ENCODE data around the gene FKBP10. TPM values are rescaled to one million over a fixed set of nuclear protein-coding genes. Genes with fewer than 3 reads are reported as not detected.

Gene FKBP10
- total and polyA plus RNA-seq, 10 of the 15 experiments (the other 5 are each of a cell fraction or from before 2014, with no cell fraction given) = 0.02 to 4.7 (median 1.8) TPM

GRCh38 chr17:41773731-41774193, 39.0 kb upstream of the FKBP10 start (continued):
- TF ChIP-seq CTCF (IDR thresholded peaks at IDR 0.05 in 2 of 3, conservative IDR thresholded peaks at IDR 0.05 in 1 of 3; ENCODE audit: control insufficient read depth in 2 of 3, extremely low read depth in 1 of 3, insufficient read depth in 1 of 3, low read depth in 3 of 3, low read length in 3 of 3) (no peak), USF1 (IDR thresholded peaks at IDR 0.05; ENCODE audit: borderline replicate concordance, extremely low read length, insufficient read depth, low read depth, low read length) (no peak)

DNA sequence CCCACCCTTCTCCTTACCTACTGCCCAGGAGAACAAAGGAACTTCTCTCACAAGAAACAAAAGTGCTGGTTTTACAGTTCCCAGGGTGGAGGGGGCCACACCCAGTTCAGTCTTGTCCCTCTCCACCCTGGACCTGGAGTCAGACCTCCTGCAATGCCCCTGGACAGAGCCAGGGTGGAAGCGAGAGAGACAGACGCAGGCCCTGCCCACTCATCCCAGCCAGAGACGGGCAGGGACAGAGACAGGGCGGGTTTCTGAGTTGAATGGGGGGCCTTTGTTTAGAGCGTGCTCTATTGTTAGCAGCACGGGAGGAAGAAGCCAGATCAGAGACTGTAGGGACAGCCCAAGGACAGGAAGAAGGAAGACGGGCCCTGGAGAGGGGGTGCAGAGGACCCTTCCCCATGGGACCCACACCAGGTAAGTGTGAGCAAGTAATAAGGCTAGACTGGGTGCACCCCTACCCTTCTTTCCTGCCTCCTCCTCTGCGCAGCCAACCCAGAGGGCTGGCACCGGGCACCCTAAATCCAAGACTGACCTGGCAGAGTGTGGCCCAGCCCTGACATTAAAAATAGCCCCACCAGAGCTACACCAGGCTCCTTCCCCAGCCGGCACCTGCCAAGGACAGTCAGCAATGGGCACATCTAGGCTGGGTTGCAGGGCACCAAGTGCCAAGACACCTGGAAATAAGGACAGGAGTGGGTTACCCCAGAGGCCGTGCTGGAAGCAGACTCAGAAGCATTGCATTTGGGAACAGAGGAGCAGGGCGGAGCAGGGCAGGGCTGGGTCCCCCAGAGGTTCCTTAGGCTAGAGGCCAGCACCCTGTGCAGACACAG, 37.2 kb upstream of the FKBP10 start:
- H3K27ac ChIP-seq (ENCODE audit: control insufficient read depth, insufficient read depth) = no peak overlapping the region
- WGBS (ENCODE audit: insufficient coverage, insufficient replicate concordance, low lambda C conversion rate, missing lambda C conversion rate) = 48% methylated on average over 12 of the region's 12 CpGs
- in situ Hi-C loops (cut with MboI) = no loop called here
- no peak for DNase-seq (ENCODE audit: low read depth, low spot score)
- H3K36me3 ChIP-seq (ENCODE audit: control insufficient read depth in 2 of 2, insufficient read depth in 2 of 2, low read length in 1 of 2) = no peaks in the 10 kb centered on the region
- no peak for ATAC-seq
- H3K4me1 ChIP-seq (ENCODE audit: control insufficient read depth, insufficient read depth, low read length) = no peaks in the 10 kb centered on the region
- no peaks in the 10 kb centered on the region for H4K20me1 ChIP-seq (ENCODE audit: control insufficient read depth, insufficient read depth)
- no peak overlapping the region for H3K4me2 ChIP-seq (ENCODE audit: control insufficient read depth, insufficient read depth)
- intact Hi-C loops (cut with micrococcal nuclease; ENCODE audit: unreplicated experiment) = no loop called here
- RAD21 ChIA-PET (ENCODE audit: unreplicated experiment) = no interaction called here
- H3K79me2 ChIP-seq (ENCODE audit: control insufficient read depth, insufficient read depth, low read length) = peaks cover under 1% of the 10 kb centered on the region; the same call in 1 of the 2 replicates
- H3K27me3 ChIP-seq (replicated peaks in 1 of 2; ENCODE audit: control insufficient read depth in 2 of 2, insufficient read depth in 2 of 2, low read length in 1 of 2) = no peaks in the 10 kb centered on the region; a peak in 1 of 4 replicates
- FAIRE-seq = no peak
- SMC1A ChIA-PET (ENCODE audit: uncharacterized antibody, unreplicated experiment) = no interaction called here
- H2AFZ ChIP-seq (ENCODE audit: control insufficient read depth, low read depth, low read length) = no peak overlapping the region
- no TSS peak for BruUV-seq (replicated peaks)
- H3K9ac ChIP-seq (ENCODE audit: control insufficient read depth, insufficient read depth, low read length) = no peak overlapping the region
- no peak overlapping the region for H3K4me3 ChIP-seq
- H3K9me3 ChIP-seq (replicated peaks; ENCODE audit: control insufficient read depth, insufficient read depth, low read length) = no peaks in the 10 kb centered on the region
- POLR2A ChIA-PET = interaction anchor here (0.6 kb wide), 1 partner anchor 105 kb away, joined by 5 read pairs; no protein-coding TSS in a partner anchor
- CTCF ChIA-PET = interaction anchor here (0.6 kb wide), 1 partner anchor 1174 kb away, joined by 3 read pairs; no protein-coding TSS in a partner anchor
- TF ChIP-seq, protein P1, sequence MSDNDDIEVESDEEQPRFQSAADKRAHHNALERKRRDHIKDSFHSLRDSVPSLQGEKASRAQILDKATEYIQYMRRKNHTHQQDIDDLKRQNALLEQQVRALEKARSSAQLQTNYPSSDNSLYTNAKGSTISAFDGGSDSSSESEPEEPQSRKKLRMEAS (IDR thresholded peaks at IDR 0.05; ENCODE audit: low read depth, low read length) = no peak
- TF ChIP-seq SMAD1 (IDR thresholded peaks at IDR 0.05; ENCODE audit: low read depth, partially characterized antibody) = no peak
- no peak for TF ChIP-seq RCOR1 (conservative IDR thresholded peaks at IDR 0.05; ENCODE audit: low read depth, low read length)
- TF ChIP-seq TAF1 (IDR thresholded peaks at IDR 0.05; ENCODE audit: borderline replicate concordance, low read depth, low read length) = no peak
- TF ChIP-seq USF1 (IDR thresholded peaks at IDR 0.05; ENCODE audit: borderline replicate concordance, extremely low read length, insufficient read depth, low read depth, low read length) = no peak
- TF ChIP-seq NR2C2 (IDR thresholded peaks at IDR 0.05; ENCODE audit: borderline replicate concordance, control insufficient read depth, insufficient read length, low read depth) = no peak
- TF ChIP-seq SMAD5 (IDR thresholded peaks at IDR 0.05; ENCODE audit: low read depth) = no peak
- TF ChIP-seq MYB (IDR thresholded peaks at IDR 0.05; ENCODE audit: borderline replicate concordance, low read depth, low read length) = no peak
- no peak for TF ChIP-seq ASH2L (IDR thresholded peaks at IDR 0.05; ENCODE audit: borderline replicate concordance, low read depth)
- TF ChIP-seq ZNF24 (IDR thresholded peaks at IDR 0.05) = no peak
- TF ChIP-seq POLR2AphosphoS5 (IDR thresholded peaks at IDR 0.05; ENCODE audit: low read length) = no peak
- TF ChIP-seq FOXM1 (IDR thresholded peaks at IDR 0.05; ENCODE audit: low read depth, low read length) = no peak

Measured in GM12878 (cell line).